SW480 (cell line): ENCODE measurements around the gene DDHD1.
A peak's percentile ranks its signal among the peaks of the same experiment; 100 is the strongest.
"Not testable (repeated sequence)": the region's sequence is repeated elsewhere in the genome, so short reads cannot be mapped to it uniquely, and the experiment has no call there.

Source experiments
- DNase-seq: peaks from one replicate; pipeline ENCODE4 v3.0.0-alpha.2; 2016; ENCODE audit warnings: low spot score

The DDHD1 gene

DNA sequence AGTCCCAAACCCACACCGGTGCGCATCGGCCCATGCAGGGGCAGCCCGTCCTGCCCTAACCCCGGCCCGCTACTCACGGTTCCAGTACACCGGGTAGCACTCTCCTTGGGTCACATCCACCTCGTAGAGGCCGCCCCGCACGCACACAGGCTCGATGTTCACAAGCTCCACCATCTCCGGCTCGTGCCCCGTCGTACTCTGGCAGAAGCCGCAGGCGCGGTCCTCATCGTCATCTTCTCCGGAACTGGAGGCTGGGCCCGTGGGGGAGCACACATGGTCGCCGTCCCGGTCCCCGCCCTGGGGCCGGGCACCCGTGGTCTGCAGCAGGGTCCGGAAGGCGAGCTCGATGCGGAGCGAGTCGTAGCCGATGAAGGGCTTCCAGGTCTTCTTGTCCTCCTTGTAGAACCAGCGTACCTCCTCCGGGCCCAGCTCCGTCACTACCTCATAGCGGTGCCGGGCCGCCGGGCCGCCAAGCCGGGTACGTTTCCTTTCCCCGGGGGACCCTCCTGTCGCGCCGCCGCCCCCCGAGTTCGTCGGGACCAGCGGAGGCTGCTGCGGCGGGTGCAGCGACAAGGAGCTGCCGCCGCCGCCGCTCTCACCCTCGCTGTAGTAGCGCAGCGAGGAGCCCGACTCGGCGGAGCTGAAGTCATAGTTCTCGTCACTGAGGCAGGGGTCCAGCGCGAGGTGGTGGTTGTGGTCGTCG lies 788 bp downstream of the DDHD1 start:
- DNase-seq: peak; percentile 27

DNA sequence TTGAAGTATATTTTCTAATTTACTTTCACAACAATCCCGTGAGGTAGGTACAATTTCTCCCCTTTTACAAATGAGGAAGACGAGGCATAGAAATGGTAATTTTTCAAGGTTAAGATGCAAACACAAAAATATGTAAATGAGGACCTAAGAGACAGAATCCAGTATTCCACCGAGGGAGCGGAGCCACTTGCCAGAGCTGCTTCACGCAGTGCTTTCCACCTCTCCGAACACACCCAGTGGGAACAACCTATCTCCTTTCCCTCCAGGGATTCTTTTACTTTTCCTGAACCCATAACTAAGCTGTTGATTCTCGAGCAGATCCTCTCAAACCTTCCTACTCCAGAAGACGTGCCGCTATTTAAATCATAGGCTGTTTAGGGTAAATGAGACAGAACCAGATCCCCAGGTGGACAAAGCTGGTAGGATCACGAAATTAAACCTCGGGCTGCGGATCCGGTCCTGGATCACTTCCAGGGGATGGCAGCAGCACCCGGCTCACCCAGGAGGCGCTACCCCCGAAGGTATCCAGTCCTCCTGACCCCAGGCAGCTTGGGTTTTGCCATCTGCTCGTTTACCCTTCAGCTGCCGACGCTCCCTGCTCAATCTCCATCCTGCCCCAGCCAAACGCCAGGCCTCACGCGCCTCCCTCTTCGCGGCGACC lies 1.5 kb downstream of the DDHD1 start:
- DNase-seq: peak; percentile 58

DNA sequence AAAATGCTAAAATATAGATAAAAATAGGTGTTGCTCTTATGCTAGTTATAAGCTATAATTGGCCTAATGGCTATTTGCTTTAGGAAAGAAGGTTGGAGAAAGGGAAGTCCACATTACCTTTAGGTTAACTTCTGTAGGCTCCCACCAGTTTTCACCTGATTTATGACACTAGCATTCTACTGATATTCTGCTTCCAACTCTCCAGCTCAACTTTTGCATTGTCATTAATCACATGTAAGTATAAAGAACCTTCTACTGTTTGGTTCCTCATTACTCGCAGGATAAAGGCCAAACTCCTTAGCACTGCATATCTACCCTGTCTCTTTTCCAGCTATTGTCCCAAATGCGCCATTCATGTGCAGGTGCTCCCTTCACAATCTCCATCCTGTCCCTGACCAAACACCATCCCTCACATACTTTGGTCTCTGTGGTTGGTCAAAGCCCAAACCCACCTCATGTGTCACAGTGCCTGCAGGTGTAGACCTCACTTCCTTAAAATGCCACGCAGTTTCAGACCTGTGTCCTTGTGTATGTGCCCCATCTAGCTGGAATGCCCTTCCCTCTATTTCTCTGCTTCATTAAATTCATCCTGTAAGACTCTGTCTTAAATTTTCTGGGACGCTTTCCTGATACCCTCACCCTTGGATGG lies 3.3 kb downstream of the DDHD1 start:
- no peak for DNase-seq

DNA sequence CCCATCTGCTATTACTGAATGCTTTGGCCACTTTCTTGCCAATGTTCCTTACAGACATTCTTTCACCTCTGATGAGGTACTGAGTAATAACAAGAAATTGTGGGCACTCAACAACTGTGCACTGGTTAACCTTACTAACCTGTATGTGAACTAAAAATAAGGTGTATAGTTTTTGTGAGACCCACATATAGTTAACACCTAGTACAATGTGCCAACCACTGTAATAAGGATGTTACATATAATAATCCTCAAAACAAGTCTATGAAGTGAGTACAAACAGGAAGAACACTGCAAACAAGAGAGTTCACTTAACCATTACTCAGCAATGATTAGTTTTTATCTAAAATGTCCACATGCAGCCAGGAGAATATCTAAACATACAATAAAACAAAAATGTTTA lies 4.5 kb downstream of the DDHD1 start:
- no peak for DNase-seq

DNA sequence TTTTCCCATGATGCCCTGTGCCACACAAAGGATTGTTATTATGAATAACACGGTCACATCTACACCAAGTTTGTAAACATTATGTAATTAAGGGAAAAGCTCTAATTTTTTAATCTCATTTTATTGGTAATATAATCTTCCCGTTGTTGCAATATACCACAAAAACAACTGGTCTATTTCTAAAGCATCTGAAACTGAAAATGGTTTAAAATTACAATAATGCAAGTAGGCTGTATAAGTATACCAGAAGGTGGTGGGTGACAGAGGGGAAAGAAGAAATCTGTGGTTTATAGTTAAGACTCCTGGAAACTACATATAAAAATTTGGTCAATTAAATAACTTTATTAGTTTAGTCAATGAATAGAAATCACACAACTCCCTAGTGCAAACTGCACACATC lies 5.2 kb downstream of the DDHD1 start:
- no peak for DNase-seq

DNA sequence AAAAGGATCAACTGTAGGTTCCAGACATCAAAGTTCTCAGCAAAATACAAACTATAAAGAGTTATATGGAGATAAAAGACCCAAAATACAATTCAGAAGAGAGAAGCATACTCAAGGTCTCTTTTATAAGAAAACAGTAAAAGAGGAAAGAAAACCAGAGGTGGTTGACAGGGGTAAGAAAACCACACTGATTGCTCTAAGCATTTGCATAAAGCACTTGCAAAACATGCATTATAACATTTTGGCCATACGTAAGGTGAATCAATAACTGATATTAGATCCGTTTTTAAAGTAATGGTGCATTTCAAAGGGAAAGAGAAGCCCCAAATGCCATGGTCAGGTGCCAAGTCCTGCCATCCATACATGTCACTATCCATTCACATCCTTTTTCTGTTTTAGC lies 5.9 kb downstream of the DDHD1 start:
- no peak for DNase-seq

DNA sequence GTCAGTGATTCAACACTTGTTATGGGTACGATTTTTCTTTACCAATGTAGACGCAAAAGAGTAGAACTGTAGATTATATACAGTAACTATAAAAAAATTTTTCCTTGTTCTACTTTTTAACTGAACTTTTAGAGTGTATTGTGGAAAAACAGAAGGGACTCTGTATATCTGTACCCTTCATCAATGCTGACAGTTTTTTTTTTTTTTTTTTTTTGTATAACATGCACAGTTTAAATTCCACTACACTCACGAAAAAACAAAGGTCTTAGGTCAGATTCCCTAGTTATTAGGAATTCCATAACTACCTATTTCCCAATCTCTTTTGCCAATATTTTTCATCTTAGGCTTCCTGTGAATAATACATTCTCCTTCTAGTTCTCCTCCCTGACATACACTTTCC lies 6.4 kb downstream of the DDHD1 start:
- no peak for DNase-seq

DNA sequence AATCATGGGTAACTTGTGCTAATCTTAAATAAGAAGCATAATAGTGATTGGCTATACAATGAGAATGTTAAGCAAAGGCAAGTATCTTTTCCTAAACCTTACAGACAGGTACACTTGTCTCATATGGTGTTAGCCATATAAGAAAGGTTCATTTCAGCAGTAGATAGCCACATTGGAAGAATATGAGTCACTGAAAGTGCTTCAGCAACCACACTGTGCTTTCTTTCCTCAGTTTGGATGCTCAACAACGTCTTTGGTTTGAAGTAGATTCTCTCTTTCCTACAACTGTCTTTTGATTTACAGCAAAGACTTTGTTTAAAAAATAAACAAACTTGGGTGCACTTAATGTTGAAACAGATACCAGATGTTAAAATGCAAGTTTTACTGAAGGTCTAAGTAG lies 8.9 kb downstream of the DDHD1 start:
- no peak for DNase-seq

DNA sequence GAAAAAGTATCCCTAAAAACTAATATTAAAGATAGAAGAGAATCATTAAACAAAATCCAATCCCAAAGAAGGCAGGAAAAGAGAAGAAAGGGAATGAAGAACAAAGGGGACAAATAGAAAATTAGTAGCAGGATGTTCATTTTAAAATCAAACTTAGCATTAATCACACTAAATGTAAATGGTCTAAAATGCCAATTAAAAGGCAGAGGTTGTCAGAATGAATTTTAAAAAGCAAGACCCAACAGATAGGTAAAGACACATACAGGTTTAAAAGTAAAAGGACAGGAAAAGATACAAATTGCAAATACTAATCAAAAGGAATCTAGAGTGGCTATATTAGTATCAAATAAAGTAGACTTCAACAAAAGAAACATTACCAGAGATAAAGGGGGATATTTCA lies 12.5 kb downstream of the DDHD1 start:
- no peak for DNase-seq

DNA sequence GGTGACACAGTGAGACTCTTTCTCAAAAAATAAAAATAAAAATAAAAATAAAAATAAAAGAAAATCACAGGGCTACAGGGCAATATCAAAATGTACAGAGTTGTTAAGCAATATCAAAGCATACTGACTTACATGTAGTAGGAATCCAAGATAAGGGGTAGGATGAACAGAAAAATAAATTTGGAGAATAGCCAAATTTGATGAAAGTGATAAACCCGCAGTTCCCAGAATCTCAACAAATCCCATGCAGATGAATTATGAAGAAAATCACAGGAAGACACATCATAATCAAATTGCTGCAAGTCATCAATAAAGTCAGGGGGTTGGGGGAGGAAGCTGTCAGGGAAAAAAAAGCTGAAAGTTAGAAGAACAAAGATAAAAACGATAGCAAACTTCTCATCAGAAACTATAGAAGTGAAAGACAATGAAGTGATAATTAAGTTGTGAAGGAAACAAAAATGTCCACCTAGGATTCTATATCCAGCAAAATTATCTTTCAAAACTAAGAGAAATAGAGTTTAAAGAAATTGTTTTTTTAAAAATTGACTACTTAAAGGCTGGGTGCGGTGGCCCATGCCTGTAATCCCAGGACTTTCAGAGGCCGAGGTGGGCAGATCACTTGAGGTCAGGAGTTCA lies 15.4 kb downstream of the DDHD1 start:
- DNase-seq: no peak

DNA sequence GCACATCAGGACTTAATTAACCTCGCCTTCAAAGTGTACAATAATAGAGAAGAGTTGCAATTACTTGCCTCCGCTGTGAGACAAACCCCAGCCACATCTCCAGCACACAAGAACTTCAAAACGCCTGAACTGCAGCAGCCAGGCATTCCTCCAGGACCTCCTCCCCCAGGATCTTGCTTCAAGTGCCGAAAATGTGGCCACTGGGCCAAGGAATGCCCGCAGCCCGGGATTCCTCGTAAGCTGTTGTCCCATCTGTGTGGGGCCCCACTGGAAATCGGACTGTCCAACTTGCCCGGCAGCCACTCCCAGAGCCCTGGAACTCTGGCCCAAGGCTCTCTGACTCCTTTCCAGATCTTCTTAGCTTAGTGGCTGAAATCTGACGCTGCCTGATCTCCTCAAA lies 22.6 kb downstream of the DDHD1 start:
- not testable (repeated sequence) for DNase-seq

DNA sequence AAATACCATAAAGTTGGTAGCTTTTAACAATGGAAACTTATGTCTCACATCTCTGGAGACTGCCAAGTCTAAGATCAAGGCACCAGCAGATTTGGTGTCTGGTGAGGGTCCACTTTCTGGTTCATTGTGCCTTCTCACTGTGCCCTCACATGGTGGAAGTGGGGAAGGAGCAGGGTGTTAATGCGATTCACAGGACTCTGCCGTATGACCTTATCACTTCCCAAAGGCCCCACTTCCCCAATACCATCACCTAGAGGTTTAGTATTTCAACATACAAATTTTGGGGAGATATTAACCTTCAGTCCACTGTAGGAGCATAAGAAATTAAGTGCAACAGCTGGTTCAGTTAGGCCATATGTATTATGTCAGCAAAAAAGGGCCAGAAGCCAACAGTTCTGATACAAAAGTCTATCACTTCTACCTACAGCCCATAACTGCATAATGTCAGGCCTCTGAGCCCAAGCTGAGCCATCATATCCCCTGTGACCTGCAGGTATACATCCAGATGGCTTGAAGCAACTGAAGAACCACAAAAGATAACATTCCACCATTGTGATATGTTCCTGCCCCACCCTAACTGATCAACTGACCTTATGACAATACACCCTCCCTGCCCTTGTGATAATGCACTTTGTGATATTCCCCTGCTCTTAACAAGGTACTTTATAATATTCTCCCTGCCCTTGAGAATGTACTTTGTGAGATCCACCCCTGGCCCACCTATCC lies 24.7 kb downstream of the DDHD1 start:
- no peak for DNase-seq

DNA sequence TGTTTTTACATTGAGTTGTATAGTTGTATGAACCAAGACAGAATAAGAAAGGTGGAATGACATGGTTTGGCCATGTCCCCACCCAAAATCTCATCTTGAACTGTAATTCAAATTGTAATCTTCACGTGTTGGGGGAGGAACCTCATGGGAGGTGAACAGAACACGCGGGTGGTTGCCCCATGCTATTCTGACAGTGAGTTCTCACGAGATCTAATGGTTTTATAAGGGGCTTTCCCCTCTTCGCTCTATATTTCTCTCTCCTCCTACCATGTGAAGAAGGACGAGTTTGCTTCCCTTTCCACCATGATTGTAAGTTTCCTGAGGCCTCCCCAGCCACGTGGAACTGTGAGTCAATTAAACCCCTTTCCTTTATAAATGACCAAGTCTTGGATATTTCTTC lies 25.3 kb downstream of the DDHD1 start:
- DNase-seq: no peak

DNA sequence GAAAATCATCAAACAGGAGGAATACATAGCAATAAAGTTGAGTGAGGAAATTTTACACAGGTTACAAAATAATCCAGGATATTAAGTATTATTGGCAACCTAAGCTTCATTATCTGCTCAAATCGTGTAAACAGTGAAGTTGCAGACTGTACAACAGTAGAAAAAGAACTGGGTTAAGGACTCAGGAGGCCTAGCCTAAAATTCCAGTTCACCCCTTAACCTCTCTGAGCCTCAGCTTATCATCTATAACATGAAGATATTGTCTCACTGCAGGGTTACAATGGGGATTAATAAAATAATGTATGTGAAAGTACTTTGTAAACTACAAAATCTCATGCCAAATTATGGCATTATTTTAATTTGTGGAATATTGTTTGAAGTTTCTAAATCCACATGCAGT lies 26.0 kb downstream of the DDHD1 start:
- no peak for DNase-seq

DNA sequence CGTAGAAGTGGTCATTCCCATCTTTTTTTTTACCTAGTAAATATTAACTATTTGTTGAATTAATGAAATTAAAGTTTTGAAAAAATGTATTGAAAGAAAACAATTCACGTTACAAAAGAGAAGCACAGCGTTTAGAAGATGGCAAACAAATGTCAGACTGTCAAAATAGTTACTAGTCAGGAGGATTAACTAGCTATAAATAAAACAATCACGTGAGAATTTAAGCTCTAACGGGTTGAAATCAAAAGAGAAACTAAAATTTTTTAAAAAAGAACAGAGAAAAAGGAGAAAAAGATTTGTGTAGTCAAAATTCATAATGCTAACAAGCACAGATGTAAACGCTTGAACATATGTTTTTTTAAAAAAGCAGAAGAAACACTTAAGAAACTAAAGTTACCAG lies 26.4 kb downstream of the DDHD1 start:
- no peak for DNase-seq

DNA sequence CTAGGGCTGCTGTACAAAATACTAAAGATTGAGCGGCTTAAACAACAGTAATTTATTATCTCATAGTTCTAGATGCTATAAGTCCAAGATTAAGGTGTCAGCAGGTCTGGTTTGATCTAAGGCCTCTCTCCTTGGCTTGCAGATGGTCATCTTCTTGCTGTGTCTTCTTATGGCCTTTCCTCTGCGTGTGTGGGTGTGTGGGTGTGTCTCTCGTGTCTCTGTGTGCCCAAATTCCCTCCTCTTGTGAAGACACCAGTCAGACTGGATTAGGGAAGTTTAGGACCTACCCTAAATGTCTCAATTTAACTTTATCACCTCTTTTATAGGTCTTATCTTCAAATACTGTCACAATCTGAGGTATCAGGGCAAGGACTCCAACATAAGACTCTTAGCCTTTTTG lies 28.3 kb downstream of the DDHD1 start:
- no peak for DNase-seq

DNA sequence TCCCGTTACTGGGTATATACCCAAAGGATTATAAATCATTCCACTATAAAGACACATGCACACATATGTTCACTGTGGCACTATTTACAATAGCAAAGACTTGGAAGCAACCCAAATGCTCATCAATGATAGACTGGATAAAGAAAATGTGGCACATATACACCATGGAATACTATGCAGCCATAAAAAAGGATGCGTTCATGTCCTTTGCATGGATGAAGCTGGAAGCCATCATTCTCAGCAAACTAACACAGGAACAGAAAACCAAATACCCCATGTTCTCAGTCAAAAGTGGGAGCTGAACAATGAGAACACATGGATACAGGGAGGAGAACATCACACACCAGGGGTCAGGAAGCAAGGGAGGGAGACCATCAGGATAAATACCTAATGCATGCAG lies 31.7 kb downstream of the DDHD1 start:
- not testable (repeated sequence) for DNase-seq

DNA sequence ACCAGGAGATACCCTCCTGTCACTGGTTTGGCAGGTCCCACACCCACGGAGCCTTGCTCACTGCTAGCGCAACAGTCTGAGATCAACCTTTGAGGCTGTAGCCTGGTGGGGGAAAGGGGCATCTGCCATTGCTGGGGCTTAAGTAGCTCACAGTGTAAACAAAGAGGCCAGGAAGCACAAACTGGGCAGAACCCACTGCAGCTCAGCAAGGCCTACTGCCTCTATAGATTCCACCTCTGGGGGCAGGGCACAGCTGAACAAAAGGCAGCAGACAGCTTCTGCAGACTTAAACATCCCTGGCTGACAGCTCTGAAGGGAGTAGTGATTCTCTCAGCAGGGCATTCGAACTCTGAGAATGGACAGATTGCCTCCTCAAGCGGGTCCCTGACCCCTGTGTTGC lies 35.6 kb downstream of the DDHD1 start:
- not testable (repeated sequence) for DNase-seq

DNA sequence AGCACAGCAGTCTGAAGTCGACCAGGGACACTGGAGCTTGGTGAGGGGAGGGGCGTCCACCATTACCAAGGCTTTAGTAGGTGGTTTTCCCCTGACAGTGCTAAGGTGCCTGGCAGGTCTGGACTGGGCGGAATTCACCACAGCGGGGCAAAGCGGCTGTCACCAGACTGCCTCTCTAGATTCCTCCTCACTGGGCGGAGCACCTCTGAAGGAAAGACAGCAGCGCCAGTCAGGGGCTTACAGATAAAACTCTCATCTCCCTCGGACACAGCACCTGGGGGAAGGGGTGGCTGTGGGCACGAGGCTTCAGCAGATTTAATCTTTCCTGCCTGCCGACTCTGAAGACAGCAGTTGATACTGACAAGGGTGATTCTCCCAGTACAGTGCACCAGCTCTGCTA lies 39.1 kb downstream of the DDHD1 start:
- no peak for DNase-seq

DNA sequence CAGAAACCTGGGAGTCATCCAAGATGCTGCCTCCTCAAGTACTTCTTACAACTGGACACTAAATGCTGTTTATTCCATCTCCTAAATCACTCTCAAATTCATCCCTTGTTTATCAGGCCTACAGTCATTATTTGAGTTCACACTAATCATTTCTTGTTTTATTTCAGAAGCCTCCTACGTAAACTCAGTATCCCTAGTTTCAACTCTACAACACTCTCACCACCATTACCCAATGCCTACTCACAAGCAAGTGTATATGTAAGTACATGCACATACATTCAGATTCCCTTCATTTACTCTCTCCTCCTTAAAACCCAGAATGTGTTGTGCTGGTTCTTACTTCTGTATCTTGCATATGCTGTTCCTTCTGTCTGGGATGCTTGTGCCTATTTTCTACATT lies 43.0 kb downstream of the DDHD1 start:
- DNase-seq: no peak

DNA sequence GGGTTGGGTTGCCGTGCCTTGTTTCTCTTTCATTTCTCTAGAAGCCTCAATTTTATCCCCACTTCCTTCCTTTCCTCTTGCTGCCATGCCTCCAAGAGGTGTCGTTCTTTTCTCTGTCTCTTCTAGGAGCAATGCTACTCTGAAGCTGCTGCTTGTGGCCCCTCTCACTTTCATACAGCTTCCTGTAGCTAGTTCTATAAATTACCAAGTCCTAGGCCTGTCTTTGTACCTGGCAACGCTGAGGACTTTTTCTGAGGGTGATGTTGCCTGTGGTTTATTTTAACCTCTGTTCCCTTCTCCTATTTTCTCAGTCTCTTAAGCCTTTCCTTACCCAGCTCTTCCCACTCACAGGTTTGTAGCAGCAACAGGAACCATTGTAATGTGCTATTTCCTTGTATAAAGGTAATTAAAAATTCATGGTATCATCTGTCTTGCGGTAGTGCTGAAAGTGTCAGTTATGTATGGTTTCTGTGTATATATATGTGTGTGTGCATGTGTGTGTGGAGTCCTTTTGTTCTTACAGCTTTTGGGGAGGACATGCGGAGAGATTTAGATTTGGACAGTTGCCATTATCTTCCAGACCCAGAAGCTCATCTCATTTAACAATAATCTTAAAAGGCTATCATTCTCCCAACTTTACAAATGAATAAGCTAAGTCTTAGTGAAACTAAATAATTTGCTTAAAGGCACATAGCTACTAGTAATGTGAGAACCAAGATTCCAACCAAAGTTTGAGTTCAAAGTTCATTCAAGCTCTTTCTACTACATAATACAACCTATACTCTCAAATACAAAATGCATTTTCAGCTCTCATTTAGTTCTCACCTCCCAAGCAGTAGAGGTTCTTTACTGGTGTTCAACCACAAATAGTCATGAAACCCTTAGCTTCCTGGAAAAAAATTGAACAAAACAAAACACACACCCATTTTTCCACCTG lies 43.8 kb downstream of the DDHD1 start:
- no peak for DNase-seq
